Right ventricle myocardium superior (tissue), 1 donor: ENCODE results near the gene MBNL1. TPM values are rescaled to one million over a fixed set of nuclear protein-coding genes. Genes with fewer than 3 reads are reported as not detected.
"Not testable (repeated sequence)": the region's sequence is repeated elsewhere in the genome, so short reads cannot be mapped to it uniquely, and the experiment has no call there.

Source experiments
- ATAC-seq: fragments of 200-7000 bp; cut with Tn5 transposase; one replicate; pipeline ENCODE4 v1.9.1; 2020; ENCODE audit warnings: mild to moderate bottlenecking; ENCODE audit not compliant: poor library complexity
- DNase-seq: peaks from one replicate; pipeline ENCODE4 v3.0.0-alpha.2; 2020
- intact Hi-C: fragments of 100-400 bp; cut with DNase I; formaldehyde crosslinking; loops from one replicate; pipeline ENCODE4 v1.11.2; 2022
- total RNA-seq: library from RNA; stranded (reverse); fragmentation: NEBNext Ultra II Directional; extraction: Animal tissue kit (Norgen Biotek cat#: 25700); gene quantifications from one replicate; pipeline ENCODE4 v1.2.1, GENCODE V29; 2021
- donor health status: DM: no; HTN: yes; CAD: no; lungs with severe emphysema.

The MBNL1 gene
- total RNA-seq, 1 donor from 2014 or later, result 182 TPM

GRCh38 chr3:152353578-152353977 lies 84.8 kb downstream of the MBNL1 start:
- DNase-seq, result no peak
- intact Hi-C loops, result no loop called here
- no peak for ATAC-seq

- ATAC-seq, result peak; percentile 39
- intact Hi-C loops, result no loop called here
- peak; percentile 33 for DNase-seq
Observed at GRCh38 chr3:152355744-152356665, 87.3 kb downstream of the MBNL1 start.

- intact Hi-C loops, result no loop called here
- no peak for ATAC-seq
- DNase-seq, result no peak
Observed at GRCh38 chr3:152356870-152357276, 88.1 kb downstream of the MBNL1 start.

GRCh38 chr3:152357587-152357986 lies 88.9 kb downstream of the MBNL1 start:
- no peak for ATAC-seq
- no peak for DNase-seq
- intact Hi-C loops, result no loop called here

GRCh38 chr3:152359385-152360248 lies 90.9 kb downstream of the MBNL1 start:
- intact Hi-C loops, result no loop called here
- ATAC-seq (no peak), DNase-seq (no peak)

GRCh38 chr3:152360302-152360701 lies 91.6 kb downstream of the MBNL1 start:
- intact Hi-C loops, result no loop called here
- ATAC-seq, result no peak

GRCh38 chr3:152360966-152361365 lies 92.2 kb downstream of the MBNL1 start:
- ATAC-seq (no peak), DNase-seq (no peak)
- intact Hi-C loops, result no loop called here

More at GRCh38 chr3:152360302-152360701, 91.6 kb downstream of the MBNL1 start:
- DNase-seq, result no peak

GRCh38 chr3:152362086-152362485 lies 93.4 kb downstream of the MBNL1 start:
- DNase-seq (peak; percentile 30), ATAC-seq (peak; percentile 23)
- intact Hi-C loops, result no loop called here

GRCh38 chr3:152364237-152364636 lies 95.5 kb downstream of the MBNL1 start:
- intact Hi-C loops, result no loop called here
- ATAC-seq (peak; percentile 16), DNase-seq (no peak)

- no peak for DNase-seq
- intact Hi-C loops, result no loop called here
- no peak for ATAC-seq
Observed at GRCh38 chr3:152365126-152365525, 96.4 kb downstream of the MBNL1 start.

GRCh38 chr3:152365766-152366593 lies 97.3 kb downstream of the MBNL1 start:
- intact Hi-C loops, result no loop called here
- DNase-seq (no peak), ATAC-seq (peak; percentile 12)

- ATAC-seq, DNase-seq, intact Hi-C loops: not testable (repeated sequence)
Observed at GRCh38 chr3:152367192-152367591, 98.5 kb downstream of the MBNL1 start.

GRCh38 chr3:152372633-152373032 lies 103.9 kb downstream of the MBNL1 start:
- ATAC-seq, DNase-seq, intact Hi-C loops: not testable (repeated sequence)

- ATAC-seq, result peak; percentile 19
- no peak for DNase-seq
- intact Hi-C loops, result no loop called here
Observed at GRCh38 chr3:152373379-152373778, 104.7 kb downstream of the MBNL1 start.

GRCh38 chr3:152374262-152374990 lies 105.7 kb downstream of the MBNL1 start:
- ATAC-seq, result peak; percentile 25
- intact Hi-C loops, result no loop called here
- no peak for DNase-seq

- DNase-seq (no peak), ATAC-seq (no peak)
- intact Hi-C loops, result no loop called here
Observed at GRCh38 chr3:152375546-152375945, 106.8 kb downstream of the MBNL1 start.

- peak; percentile 35 for ATAC-seq
- DNase-seq, result peak; percentile 29
- intact Hi-C loops, result no loop called here
Observed at GRCh38 chr3:152376351-152377183, 107.8 kb downstream of the MBNL1 start.
